SU-DHL-6 (cell line): ENCODE results near the gene AMER2.

Experiments used
- CTCF ChIP-seq: fragments of 200-600 bp; sonication (generic); IDR thresholded peaks from one replicate; pipeline ENCODE4 v1.5.1; 2017; ENCODE audit warnings: antibody characterized with exemption, mild to moderate bottlenecking, low read length, moderate library complexity; ENCODE audit not compliant: insufficient read depth, poor library complexity, severe bottlenecking
- EZH2phosphoT487 ChIP-seq: fragments of 200-600 bp; sonication (generic), shearing (Covaris generic); conservative IDR thresholded peaks from 2 replicates; pipeline ENCODE4 v1.6.1; 2018; ENCODE audit warnings: mild to moderate bottlenecking, antibody characterized with exemption, low read length, moderate library complexity, mixed read lengths

DNA sequence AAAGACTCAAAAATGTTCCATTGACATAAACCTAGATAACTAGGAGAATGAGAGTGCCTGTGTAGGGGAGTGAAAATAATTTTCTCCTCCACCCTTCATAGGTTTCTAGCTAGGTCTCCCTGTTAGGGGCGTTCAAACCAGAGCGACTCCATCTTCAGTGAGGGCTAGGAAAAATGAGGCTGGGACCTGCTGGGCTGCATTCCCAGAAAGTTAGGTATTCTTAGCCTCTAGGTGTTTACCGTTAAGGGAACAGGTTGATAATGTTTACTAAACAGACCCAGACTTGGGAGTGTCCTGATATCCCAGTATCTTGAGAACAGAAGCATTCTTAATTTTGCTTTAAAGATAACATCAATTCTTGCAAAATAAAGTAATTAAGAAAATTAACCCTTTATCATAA lies 56.0 kb downstream of the AMER2 start:
- TF ChIP-seq CTCF: no peak
- no peak for TF ChIP-seq EZH2phosphoT487
